Left forelimb (tissue), 1 donor: ENCODE measurements around the gene GZMH.
"Not testable (repeated sequence)": the region's sequence is repeated elsewhere in the genome, so short reads cannot be mapped to it uniquely, and the experiment has no call there.

Experiments used
- DNase-seq: peaks from one replicate; pipeline ENCODE4 v3.0.0-alpha.2; 2018; ENCODE audit warnings: low spot score

GZMH gene

GRCh38 chr14:24609655-24610344 lies at the start of gene GZMH:
Gene GZMH (minus strand): TSS chr14:24609685. CDS start chr14:24609613, 72 bp downstream.
- no peak for DNase-seq

- not testable (repeated sequence) for DNase-seq
Measured at GRCh38 chr14:24648361-24648760, 38.9 kb upstream of the GZMH start.

GRCh38 chr14:24639905-24640304 lies 30.4 kb upstream of the GZMH start:
- no peak for DNase-seq

GRCh38 chr14:24639270-24639669 lies 29.8 kb upstream of the GZMH start:
- no peak for DNase-seq

GRCh38 chr14:24634158-24634557 lies 24.7 kb upstream of the GZMH start, which contains the start of gene GZMB:
Gene GZMB (minus strand): TSS chr14:24634190. CDS start chr14:24634160, 30 bp downstream.
- DNase-seq, result no peak

- DNase-seq, result no peak
Measured at GRCh38 chr14:24633353-24633752, 23.9 kb upstream of the GZMH start.

GRCh38 chr14:24632761-24633160 lies 23.3 kb upstream of the GZMH start:
- no peak for DNase-seq

GRCh38 chr14:24632336-24632735 lies 22.9 kb upstream of the GZMH start:
- DNase-seq, result no peak

GRCh38 chr14:24631749-24632335 lies 22.4 kb upstream of the GZMH start:
- DNase-seq, result no peak

GRCh38 chr14:24630872-24631477 lies 21.5 kb upstream of the GZMH start:
- no peak for DNase-seq

GRCh38 chr14:24630087-24630871 lies 20.8 kb upstream of the GZMH start:
- no peak for DNase-seq

- no peak for DNase-seq
Measured at GRCh38 chr14:24629521-24629920, 20.0 kb upstream of the GZMH start.

GRCh38 chr14:24613747-24614146 lies 4.3 kb upstream of the GZMH start:
- no peak for DNase-seq

GRCh38 chr14:24613241-24613640 lies 3.8 kb upstream of the GZMH start:
- no peak for DNase-seq

- no peak for DNase-seq
Measured at GRCh38 chr14:24612196-24612595, 2.7 kb upstream of the GZMH start.

GRCh38 chr14:24607635-24608514 lies 1.6 kb downstream of the GZMH start:
- DNase-seq, result no peak

GRCh38 chr14:24607081-24607480 lies 2.4 kb downstream of the GZMH start:
- no peak for DNase-seq

GRCh38 chr14:24606297-24606696 lies 3.2 kb downstream of the GZMH start:
- DNase-seq, result no peak

GRCh38 chr14:24605435-24606190 lies 3.9 kb downstream of the GZMH start:
- DNase-seq, result no peak

- DNase-seq, result no peak
Measured at GRCh38 chr14:24597403-24597802, 12.1 kb downstream of the GZMH start.
